Activated CD4-positive, CD25-positive, alpha-beta regulatory T cell (primary cell): ENCODE measurements around the gene COPA.
"Not testable (repeated sequence)": the region's sequence is repeated elsewhere in the genome, so short reads cannot be mapped to it uniquely, and the experiment has no call there.

Source experiments
- DNase-seq, 4 experiments: peaks; one replicate each; lab custom pipeline; 2025; lab: John Stamatoyannopoulos, UW

The COPA gene

GRCh38 chr1:160342953-160343869 lies at the start of gene COPA, which contains the start of gene NCSTN:
TSS of gene COPA (minus strand) at chr1:160343250. CDS start at chr1:160343170, 80 bp downstream.
TSS of gene NCSTN (plus strand) at chr1:160343383. CDS start at chr1:160343397, 14 bp downstream.
- DNase-seq, result peak; percentile 62 to 81 (median 80)

GRCh38 chr1:160388406-160388805 lies 45.4 kb upstream of the COPA start:
- not testable (repeated sequence) for DNase-seq

- DNase-seq, result not testable (repeated sequence)
Measured at GRCh38 chr1:160384812-160385211, 41.8 kb upstream of the COPA start.

GRCh38 chr1:160377585-160378206 lies 34.6 kb upstream of the COPA start:
- no peak for DNase-seq

- DNase-seq, result no peak
Measured at GRCh38 chr1:160376525-160377131, 33.6 kb upstream of the COPA start.

- DNase-seq, result no peak
Measured at GRCh38 chr1:160375788-160376524, 32.9 kb upstream of the COPA start.

- no peak for DNase-seq
Measured at GRCh38 chr1:160374306-160375110, 31.5 kb upstream of the COPA start.

- DNase-seq, result no peak
Measured at GRCh38 chr1:160373696-160374095, 30.6 kb upstream of the COPA start.

- no peak for DNase-seq
Measured at GRCh38 chr1:160371756-160372155, 28.7 kb upstream of the COPA start.

- no peak for DNase-seq
Measured at GRCh38 chr1:160371346-160371631, 28.2 kb upstream of the COPA start.

- DNase-seq, result no peak
Measured at GRCh38 chr1:160370561-160371345, 27.7 kb upstream of the COPA start.

- no peak for DNase-seq
Measured at GRCh38 chr1:160369087-160369486, 26.0 kb upstream of the COPA start.

- no peak for DNase-seq
Measured at GRCh38 chr1:160367934-160368923, 25.2 kb upstream of the COPA start.

GRCh38 chr1:160367516-160367900 lies 24.5 kb upstream of the COPA start:
- DNase-seq, result no peak

GRCh38 chr1:160366731-160367515 lies 23.9 kb upstream of the COPA start, which contains the start of gene NHLH1:
TSS of gene NHLH1 (plus strand) at chr1:160367071. CDS start at chr1:160370732, 3,661 bp downstream.
- no peak for DNase-seq

- no peak for DNase-seq
Measured at GRCh38 chr1:160365325-160365724, 22.3 kb upstream of the COPA start.

GRCh38 chr1:160363951-160364735 lies 21.1 kb upstream of the COPA start:
- no peak for DNase-seq

GRCh38 chr1:160363010-160363409 lies 20.0 kb upstream of the COPA start:
- no peak for DNase-seq
